Upper lobe of left lung (tissue), 4 donors: ENCODE data around the gene ONECUT3.

ENCODE experiments used
- EP300 ChIP-seq, 4 donors: sonication (generic); formaldehyde crosslinking; IDR thresholded peaks; one replicate each; pipeline ENCODE4 v1.5.1; 2017; ENCODE audit warnings: antibody characterized with exemption in 4 of 4, control low read depth in 2 of 4
- POLR2A ChIP-seq, 4 donors: fragments of 450-650 bp; IDR thresholded peaks; one replicate each; pipeline ENCODE4 v1.5.1; 2016 to 2017; ENCODE audit warnings: antibody characterized with exemption in 4 of 4, mild to moderate bottlenecking in 2 of 4
- POLR2AphosphoS5 ChIP-seq, 2 donors: sonication (generic); formaldehyde crosslinking; IDR thresholded peaks; one replicate each; pipeline ENCODE4 v1.5.1; 2017; ENCODE audit warnings: antibody characterized with exemption in 2 of 2
- TF ChIP-seq, protein P1 (sequence below), 6 experiments: fragments of 450-650 bp in 4 of 6; fragments of 200-600 bp in 2 of 6; sonication (generic) in 2 of 6; IDR thresholded peaks; one replicate each; pipeline ENCODE4 v1.5.1; 2016 to 2019; ENCODE audit warnings: antibody characterized with exemption in 6 of 6

GRCh38 chr19:1746401-1747284 lies 6.7 kb upstream of the ONECUT3 start:
- TF ChIP-seq, protein P1, sequence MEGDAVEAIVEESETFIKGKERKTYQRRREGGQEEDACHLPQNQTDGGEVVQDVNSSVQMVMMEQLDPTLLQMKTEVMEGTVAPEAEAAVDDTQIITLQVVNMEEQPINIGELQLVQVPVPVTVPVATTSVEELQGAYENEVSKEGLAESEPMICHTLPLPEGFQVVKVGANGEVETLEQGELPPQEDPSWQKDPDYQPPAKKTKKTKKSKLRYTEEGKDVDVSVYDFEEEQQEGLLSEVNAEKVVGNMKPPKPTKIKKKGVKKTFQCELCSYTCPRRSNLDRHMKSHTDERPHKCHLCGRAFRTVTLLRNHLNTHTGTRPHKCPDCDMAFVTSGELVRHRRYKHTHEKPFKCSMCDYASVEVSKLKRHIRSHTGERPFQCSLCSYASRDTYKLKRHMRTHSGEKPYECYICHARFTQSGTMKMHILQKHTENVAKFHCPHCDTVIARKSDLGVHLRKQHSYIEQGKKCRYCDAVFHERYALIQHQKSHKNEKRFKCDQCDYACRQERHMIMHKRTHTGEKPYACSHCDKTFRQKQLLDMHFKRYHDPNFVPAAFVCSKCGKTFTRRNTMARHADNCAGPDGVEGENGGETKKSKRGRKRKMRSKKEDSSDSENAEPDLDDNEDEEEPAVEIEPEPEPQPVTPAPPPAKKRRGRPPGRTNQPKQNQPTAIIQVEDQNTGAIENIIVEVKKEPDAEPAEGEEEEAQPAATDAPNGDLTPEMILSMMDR (IDR thresholded peaks at IDR 0.05), result no peak
- TF ChIP-seq EP300 (IDR thresholded peaks at IDR 0.05) (no peak), POLR2A (IDR thresholded peaks at IDR 0.05) (no peak), POLR2AphosphoS5 (IDR thresholded peaks at IDR 0.05) (no peak)
